HL-60/S4 treated with phorbol 12-myristate 13-acetate at 8.2 ng/mL for 4 days and 3 days (cell line): ENCODE results near the gene MRPS10.

Source experiments
- in situ Hi-C: fragments of 300-500 bp; cut with MboI; formaldehyde crosslinking; loops from 2 replicates; pipeline ENCODE4 v1.15.0; 2022; ENCODE audit warnings: low sequenced_read_pairs

MRPS10 gene

DNA sequence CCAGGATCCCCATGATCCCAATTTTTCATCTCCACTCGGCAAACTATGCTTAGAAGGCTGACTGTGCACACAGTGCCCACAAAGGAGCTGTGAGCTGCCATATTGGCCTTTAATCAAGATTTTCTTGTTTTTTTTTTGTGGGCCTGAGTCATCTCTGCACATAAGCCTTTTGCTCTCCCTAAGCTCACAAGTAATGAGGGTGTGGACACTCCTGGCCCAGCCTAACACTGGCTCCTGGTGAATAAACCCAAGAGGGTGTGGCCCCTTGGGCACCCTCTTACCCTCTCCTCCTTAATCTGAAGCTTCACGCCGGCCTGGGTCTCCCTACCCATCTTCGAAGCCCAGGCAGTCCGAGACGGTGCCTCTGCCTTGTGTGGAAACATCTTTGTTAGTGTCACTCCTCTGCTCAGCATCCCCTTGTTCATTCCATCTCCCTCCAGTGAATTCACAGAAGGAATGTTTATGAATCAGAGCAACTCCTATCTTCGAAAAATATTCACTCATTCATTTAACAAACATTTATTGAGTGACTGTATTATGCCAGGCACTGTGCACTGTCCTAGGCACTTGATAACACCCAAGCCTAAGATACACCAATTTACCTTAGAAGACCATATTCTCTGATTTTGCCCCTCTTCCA, 22.2 kb upstream of the MRPS10 start:
- in situ Hi-C loops, result loop anchor here (10.0 kb wide), 1 partner anchor 305 kb away; no protein-coding TSS in a partner anchor

DNA sequence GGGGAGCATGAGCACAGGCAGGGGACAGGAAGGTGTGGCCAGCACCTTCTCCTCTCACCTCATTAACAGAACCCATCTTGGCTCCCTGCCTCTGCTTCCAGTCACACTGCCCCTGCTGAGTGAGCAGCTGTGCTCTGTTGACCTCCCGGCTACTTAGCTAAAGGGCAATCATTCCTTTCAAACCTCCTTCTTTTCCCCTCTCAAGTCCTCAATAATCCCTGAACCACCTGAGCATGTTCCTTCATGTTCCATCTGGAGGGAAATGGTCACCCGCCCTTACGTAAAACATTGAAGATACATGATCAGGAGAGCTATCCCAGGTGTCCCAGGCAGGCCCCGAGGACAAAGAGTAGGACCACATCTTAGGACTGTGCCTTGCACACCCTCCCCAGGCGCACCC, 21.7 kb upstream of the MRPS10 start:
- in situ Hi-C loops, result loop anchor here (10.0 kb wide), 1 partner anchor 305 kb away; no protein-coding TSS in a partner anchor

DNA sequence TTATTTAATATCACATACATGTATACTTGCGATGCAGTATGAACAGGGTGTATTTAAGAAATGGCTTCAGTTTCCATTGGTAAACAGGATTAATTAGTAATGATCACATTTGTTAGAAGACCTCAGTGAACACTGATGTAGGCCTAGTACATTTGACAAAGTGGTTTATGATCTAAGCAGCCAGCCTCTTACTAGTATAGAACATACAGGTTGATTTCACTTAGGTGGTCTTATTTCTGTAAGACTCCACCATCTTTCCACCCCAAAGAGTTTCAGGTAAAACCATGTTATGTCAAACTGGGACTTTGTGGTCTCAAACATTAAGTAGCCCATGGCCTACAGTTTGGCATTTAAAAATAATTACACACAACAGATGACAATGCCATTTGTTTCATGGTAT, 20.2 kb upstream of the MRPS10 start:
- in situ Hi-C loops, result loop anchor here (10.0 kb wide), 1 partner anchor 307 kb away; no protein-coding TSS in a partner anchor

DNA sequence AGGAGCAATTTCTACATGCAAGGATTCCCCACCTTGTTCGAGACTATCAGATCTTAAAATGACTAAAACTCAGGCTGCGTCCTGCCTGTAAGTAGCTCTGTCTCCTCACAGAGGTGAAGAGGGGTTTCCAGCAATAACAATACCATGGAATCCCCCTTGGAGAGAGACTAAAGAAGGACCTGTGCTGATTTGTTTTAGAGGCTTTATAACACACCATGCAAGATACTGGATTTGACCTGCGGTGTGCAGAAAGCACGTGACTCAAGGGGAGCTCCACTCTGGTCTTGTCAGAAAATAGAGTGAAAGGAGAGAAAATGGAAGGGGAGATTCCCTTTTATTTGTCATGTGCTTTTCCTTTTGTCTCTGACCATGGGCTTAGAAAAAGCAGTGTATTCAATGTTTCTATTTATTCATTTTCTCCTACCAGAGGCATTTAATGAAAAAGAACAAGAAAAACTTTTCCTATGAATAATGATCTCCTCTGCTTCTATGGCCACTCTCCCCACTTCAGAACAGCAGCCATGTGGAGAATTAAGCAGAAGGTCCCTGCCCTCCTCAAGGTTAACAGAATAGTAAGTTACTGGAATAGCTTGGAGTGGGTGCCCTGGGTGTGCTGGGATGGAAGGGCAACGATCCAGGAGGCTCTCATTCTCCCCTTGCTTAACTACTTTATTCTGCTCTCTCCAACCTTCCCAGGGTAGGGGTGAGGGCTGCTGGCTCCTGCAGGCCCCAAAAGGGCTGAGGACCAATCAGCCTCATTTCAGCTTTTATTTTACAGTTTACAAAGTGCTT, 19.2 kb upstream of the MRPS10 start:
- in situ Hi-C loops, result loop anchor here (10.0 kb wide), 1 partner anchor 308 kb away; no protein-coding TSS in a partner anchor

- in situ Hi-C loops, result loop anchor here (10.0 kb wide), 1 partner anchor 309 kb away; no protein-coding TSS in a partner anchor
Observed at GRCh38 chr6:42236030-42236429, 18.4 kb upstream of the MRPS10 start.

- in situ Hi-C loops, result loop anchor here (10.0 kb wide), 1 partner anchor 313 kb away; no protein-coding TSS in a partner anchor
Observed at GRCh38 chr6:42232035-42232434, 14.4 kb upstream of the MRPS10 start.

- in situ Hi-C loops, result loop anchor here (10.0 kb wide), 1 partner anchor 314 kb away; no protein-coding TSS in a partner anchor
Observed at GRCh38 chr6:42230345-42231321, 13.0 kb upstream of the MRPS10 start.

GRCh38 chr6:42229506-42230119, 12.0 kb upstream of the MRPS10 start:
- in situ Hi-C loops, result loop anchor here (10.0 kb wide), 1 partner anchor 315 kb away; no protein-coding TSS in a partner anchor

DNA sequence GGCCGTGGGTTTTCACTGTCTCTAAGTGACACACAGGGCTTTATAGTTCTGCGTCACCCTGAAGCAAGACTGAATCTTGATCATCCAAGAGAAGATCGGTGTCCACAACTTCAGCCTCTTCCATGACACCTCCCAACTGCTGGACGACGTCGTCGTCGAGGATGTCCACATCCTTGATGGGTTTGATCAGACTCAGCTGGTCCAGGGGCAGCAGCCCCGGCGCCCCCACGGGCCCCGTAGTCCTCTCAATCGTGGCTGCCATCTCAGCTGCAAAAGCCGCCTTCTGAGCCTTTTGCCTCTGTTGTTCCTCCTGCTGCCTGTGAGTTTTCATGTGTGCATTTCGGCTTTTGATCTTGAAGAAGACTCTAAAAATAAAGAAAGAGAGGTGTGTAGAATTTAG, 10.6 kb upstream of the MRPS10 start:
- in situ Hi-C loops, result no loop called here

DNA sequence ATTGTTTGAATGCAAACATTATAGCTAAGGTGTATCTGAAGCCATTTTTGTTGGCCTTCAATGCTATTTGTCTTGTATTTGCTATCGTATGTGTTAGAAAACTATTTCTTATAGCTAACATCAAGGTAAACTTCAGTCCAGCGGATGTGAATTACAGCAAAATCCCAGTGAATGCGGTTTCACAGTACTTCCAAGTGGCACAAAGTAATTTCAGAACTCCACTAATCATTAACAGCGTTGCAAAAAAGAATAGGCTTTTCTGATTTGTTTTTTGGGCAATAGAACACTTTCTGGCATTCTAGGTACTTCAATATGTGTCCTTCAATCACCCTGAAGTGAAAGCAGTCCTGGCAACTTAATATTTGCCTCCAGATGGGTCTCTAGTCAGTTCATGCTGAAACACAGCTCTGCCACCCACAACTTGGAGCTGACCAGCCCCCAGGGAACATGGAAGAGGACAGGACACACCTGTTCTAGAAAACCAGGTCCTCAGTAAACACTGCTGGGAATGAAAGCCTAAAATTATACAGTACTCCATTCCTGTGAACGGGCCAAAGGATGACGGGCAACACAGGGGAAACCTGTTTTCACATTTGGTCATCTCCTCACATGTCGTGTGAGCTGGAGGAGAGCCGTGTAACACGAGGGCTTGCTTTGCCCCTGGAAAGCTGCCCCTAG, 9.7 kb upstream of the MRPS10 start:
- in situ Hi-C loops, result no loop called here

- in situ Hi-C loops, result no loop called here
Observed at GRCh38 chr6:42226645-42227143, 9.0 kb upstream of the MRPS10 start.

GRCh38 chr6:42226161-42226611, 8.5 kb upstream of the MRPS10 start:
- in situ Hi-C loops, result no loop called here

- in situ Hi-C loops, result no loop called here
Observed at GRCh38 chr6:42225419-42225818, 7.8 kb upstream of the MRPS10 start.

DNA sequence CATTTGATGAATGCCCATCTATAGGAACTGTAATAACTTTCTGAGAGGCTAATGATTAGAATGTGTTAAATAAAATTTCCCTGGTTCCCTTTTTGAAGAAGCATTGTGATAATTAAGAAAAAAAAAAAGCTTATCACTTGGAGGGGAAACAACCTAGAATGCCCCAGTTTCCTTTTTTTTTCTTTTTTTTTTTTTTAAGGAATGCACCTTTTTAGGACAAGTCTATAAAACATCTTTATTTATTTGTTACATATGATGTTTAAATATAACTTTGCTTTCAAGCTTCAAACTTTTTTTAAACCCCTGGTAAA, 7.3 kb upstream of the MRPS10 start:
- in situ Hi-C loops, result no loop called here

DNA sequence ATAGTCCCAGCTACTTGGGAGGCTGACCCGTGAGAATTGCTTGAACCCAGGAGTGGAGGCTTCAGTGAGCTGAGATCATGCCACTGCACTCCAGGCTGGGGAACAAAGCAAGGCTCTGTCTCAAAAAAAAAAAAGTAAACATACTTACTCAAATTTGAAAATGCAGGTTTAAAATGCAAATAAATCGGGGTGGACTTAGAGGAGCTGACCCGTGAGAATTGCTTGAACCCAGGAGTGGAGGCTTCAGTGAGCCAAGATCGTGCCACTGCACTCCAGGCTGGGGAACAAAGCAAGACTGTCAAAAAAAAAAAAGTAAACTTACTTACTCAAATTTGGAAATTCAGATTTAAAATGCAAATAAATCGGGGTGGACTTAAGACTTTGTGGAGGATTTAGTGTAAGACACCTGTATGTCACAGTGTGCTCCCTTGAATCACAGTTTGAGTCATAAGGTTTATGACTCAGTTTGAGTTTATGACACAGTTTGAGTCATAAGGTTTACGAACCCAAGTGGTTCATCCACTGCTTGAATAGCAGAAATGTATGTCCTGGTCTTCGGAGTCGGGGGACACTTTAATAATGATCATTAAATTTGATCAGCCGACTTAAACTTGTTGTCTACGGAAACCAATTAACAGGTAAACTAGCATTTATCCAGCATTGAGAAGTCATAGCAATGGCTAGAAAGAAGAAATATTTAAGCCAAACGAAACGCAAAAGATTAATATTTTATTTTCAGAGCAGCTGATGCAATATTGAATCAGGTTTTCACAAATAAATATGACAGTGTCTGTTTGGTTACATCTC, 6.8 kb upstream of the MRPS10 start:
- in situ Hi-C loops, result no loop called here

DNA sequence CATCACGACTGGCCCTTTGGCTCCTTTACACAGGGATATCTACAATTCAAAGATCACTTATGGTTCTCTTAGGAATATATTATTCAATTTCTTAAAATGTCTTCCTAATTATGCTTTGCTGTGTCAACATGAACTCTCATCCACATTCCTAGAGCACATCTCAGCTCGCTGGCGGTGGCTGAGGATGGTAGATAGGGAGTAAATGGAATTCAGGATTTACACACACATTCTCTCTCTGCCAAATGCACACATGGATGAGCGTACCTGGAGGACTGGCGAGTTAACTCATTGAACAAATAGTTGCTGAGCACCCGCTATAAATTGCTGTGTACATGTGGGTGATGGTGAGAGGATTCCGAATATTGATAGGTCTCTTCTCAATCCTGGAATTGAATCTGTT, 4.8 kb upstream of the MRPS10 start:
- in situ Hi-C loops, result no loop called here

- in situ Hi-C loops, result no loop called here
Observed at GRCh38 chr6:42221546-42221945, 3.9 kb upstream of the MRPS10 start.

DNA sequence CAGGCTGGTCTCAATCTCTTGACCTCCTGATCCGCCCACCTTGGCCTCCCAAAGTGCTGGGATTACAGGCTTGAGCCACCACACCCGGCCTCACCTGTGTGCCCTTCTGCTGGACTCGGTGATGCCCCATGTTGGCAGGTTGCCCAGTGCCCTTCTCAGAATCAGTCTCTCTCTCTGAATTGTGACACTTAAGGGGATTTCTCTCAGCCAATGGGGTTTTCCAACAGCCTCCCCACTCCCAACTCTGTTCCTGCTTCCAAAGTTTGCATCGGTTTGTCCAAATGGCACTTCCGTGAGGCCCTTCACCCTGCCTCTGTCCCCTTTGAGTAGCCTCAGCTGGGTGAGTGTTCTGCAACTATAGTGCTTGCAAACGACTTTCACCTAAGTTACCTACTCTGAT, 3.1 kb upstream of the MRPS10 start:
- in situ Hi-C loops, result no loop called here

DNA sequence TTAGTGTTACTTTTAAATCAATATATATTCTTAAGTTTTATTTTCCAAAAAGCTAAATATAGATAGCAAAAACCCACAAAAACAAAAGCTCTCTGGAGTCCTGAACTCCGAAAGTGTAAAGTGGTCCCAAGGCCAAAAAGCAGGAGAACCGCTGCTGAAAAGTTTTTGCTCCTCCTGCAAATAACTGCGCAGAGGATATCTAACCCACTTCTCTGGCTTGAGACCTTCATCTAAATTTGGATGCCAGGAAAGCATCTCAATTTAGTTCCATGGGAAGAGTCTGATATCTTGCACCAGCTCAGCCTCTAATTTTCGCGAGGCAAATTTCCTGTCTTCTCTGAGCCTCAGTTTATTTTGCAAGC, 523 bp downstream of the MRPS10 start:
- in situ Hi-C loops, result no loop called here
